Liver (tissue), 9 donors: Measurements from ENCODE around the gene SLC25A40. TPM values are rescaled to one million over a fixed set of nuclear protein-coding genes. Genes with fewer than 3 reads are reported as not detected.
A peak's percentile ranks its signal among the peaks of the same experiment; 100 is the strongest.

Experiments used
- DNase-seq: peaks from one replicate; pipeline ENCODE4 v3.0.0-alpha.2; 2017; ENCODE audit warnings: low spot score
- H3K27ac ChIP-seq, 2 donors: one replicate each; pipeline ENCODE4 v1.7.0; 2013; ENCODE audit warnings: inconsistent platforms in 2 of 2, low read length in 2 of 2, control low read depth in 1 of 2, low read depth in 1 of 2, mild to moderate bottlenecking in 1 of 2
- H3K27me3 ChIP-seq, 4 donors: one replicate each; pipeline versions ENCODE4 v1.6.1 to v1.7.0; 2013; ENCODE audit warnings: low read length in 3 of 4, inconsistent platforms in 1 of 4, mild to moderate bottlenecking in 1 of 4, moderate library complexity in 1 of 4; ENCODE audit not compliant: control insufficient read depth in 4 of 4, insufficient read depth in 4 of 4
- H3K36me3 ChIP-seq, 4 donors: one replicate each; pipeline versions ENCODE4 v1.6.1 to v1.7.0; 2013; ENCODE audit warnings: low read length in 3 of 4, mild to moderate bottlenecking in 3 of 4, low read depth in 1 of 4, moderate library complexity in 1 of 4; ENCODE audit not compliant: control insufficient read depth in 4 of 4, insufficient read depth in 3 of 4
- H3K4me1 ChIP-seq, 4 donors: one replicate each; pipeline versions ENCODE4 v1.6.1 to v1.7.0; 2013; ENCODE audit warnings: low read length in 3 of 4, mild to moderate bottlenecking in 3 of 4, moderate library complexity in 1 of 4; ENCODE audit not compliant: control insufficient read depth in 4 of 4, insufficient read depth in 4 of 4
- H3K4me3 ChIP-seq, 3 donors: one replicate each; pipeline versions ENCODE4 v1.6.1 to v1.7.0; 2013; ENCODE audit warnings: low read length in 3 of 3, control low read depth in 1 of 3, low read depth in 1 of 3, mild to moderate bottlenecking in 1 of 3
- H3K9ac ChIP-seq, 2 donors: one replicate each; pipeline ENCODE4 v1.7.0; 2013; ENCODE audit warnings: low read length in 2 of 2, mild to moderate bottlenecking in 2 of 2, moderate library complexity in 2 of 2, control low read depth in 1 of 2, low read depth in 1 of 2
- H3K9me3 ChIP-seq, 4 donors: one replicate each; pipeline versions ENCODE4 v1.6.1 to v1.7.0; 2013; ENCODE audit warnings: low read length in 3 of 4; ENCODE audit not compliant: control insufficient read depth in 4 of 4
- ATF3 ChIP-seq: IDR thresholded peaks from 2 replicates; pipeline ENCODE4 v1.6.1; 2016; ENCODE audit warnings: antibody characterized with exemption
- EGR1 ChIP-seq, 2 donors: IDR thresholded peaks; 2 replicates each; pipeline ENCODE4 v1.6.1; 2016 to 2018; ENCODE audit warnings: antibody characterized with exemption in 2 of 2, low read depth in 2 of 2
- FOXA1 ChIP-seq: IDR thresholded peaks from 2 replicates; pipeline ENCODE4 v1.6.1; 2016; ENCODE audit warnings: antibody characterized with exemption
- FOXA2 ChIP-seq: IDR thresholded peaks from 2 replicates; pipeline ENCODE4 v1.6.1; 2016; ENCODE audit warnings: antibody characterized with exemption
- GABPA ChIP-seq, 2 donors: IDR thresholded peaks in 1 of 2; conservative IDR thresholded peaks in 1 of 2; 2 replicates each; pipeline ENCODE4 v1.6.1; 2016; ENCODE audit warnings: antibody characterized with exemption in 2 of 2, mild to moderate bottlenecking in 1 of 2, moderate library complexity in 1 of 2
- HNF4A ChIP-seq, 2 donors: conservative IDR thresholded peaks; 2 replicates each; pipeline ENCODE4 v1.6.1; 2016; ENCODE audit warnings: antibody characterized with exemption in 2 of 2, mild to moderate bottlenecking in 2 of 2
- HNF4G ChIP-seq: IDR thresholded peaks from 2 replicates; pipeline ENCODE4 v1.6.1; 2016; ENCODE audit warnings: antibody characterized with exemption
- JUND ChIP-seq, 2 donors: IDR thresholded peaks; 2 replicates each; pipeline ENCODE4 v1.6.1; 2016; ENCODE audit warnings: antibody characterized with exemption in 2 of 2
- MAX ChIP-seq: IDR thresholded peaks from 2 replicates; pipeline ENCODE4 v1.6.1; 2016; ENCODE audit warnings: antibody characterized with exemption
- NR2F2 ChIP-seq: IDR thresholded peaks from 2 replicates; pipeline ENCODE4 v1.6.1; 2016; ENCODE audit warnings: antibody characterized with exemption
- RAD21 ChIP-seq, 2 donors: IDR thresholded peaks; 2 replicates each; pipeline ENCODE4 v1.6.1; 2016; ENCODE audit warnings: antibody characterized with exemption in 2 of 2, mild to moderate bottlenecking in 2 of 2
- REST ChIP-seq: IDR thresholded peaks from 2 replicates; pipeline ENCODE4 v1.6.1; 2016; ENCODE audit warnings: antibody characterized with exemption, mild to moderate bottlenecking
- RXRA ChIP-seq, 2 donors: IDR thresholded peaks; 2 replicates each; pipeline ENCODE4 v1.6.1; 2017 to 2018; ENCODE audit warnings: antibody characterized with exemption in 2 of 2, mild to moderate bottlenecking in 1 of 2
- SP1 ChIP-seq: IDR thresholded peaks from 2 replicates; pipeline ENCODE4 v1.6.1; 2018; ENCODE audit warnings: antibody characterized with exemption, mild to moderate bottlenecking
- YY1 ChIP-seq: IDR thresholded peaks from 2 replicates; pipeline ENCODE4 v1.6.1; 2016; ENCODE audit warnings: antibody characterized with exemption, mild to moderate bottlenecking
- ZBTB33 ChIP-seq: IDR thresholded peaks from 2 replicates; pipeline ENCODE4 v1.6.1; 2016; ENCODE audit warnings: antibody characterized with exemption
- WGBS: extraction: QIAGEN DNeasy Blood & Tissue Kit; methylation state at CpG from one replicate; pipeline ENCODE4 v1.1.7; 2013; 5-methylcytosine and 5-hydroxymethylcytosine counted together
- polyA plus RNA-seq, 2 donors: library from polyadenylated mRNA; stranded (reverse) in 1 of 2; unstranded in 1 of 2; fragments of 200-250 nt in 1 of 2; fragments of >200 nt in 1 of 2; fragmentation: Nextera tagmentation in 1 of 2; extraction: Ambion mirVana in 1 of 2; gene quantifications; one replicate each; pipeline versions ENCODE4 v1.2.1 to v1.2.3, GENCODE V29; 2013 to 2015
- total RNA-seq, 2 donors: library from RNA; depleted of rRNA; stranded (reverse); fragments of >200 nt; gene quantifications; one replicate each; pipeline ENCODE4 v1.2.3, GENCODE V29; 2014
- TF ChIP-seq, protein P1 (sequence below): fragments of 150-350 bp; IDR thresholded peaks from 2 replicates; pipeline ENCODE4 v1.5.1; 2017; ENCODE audit warnings: improper control_type of control experiment, low read depth, low read length; ENCODE audit not compliant: missing input control
- donor health status: healthy.
- donor health status: healthy.
- donor health status: healthy.
- donor health status: healthy.
- donor health status: healthy.

The SLC25A40 gene
- total and polyA plus RNA-seq, 4 donors: 3.5 to 14.4 (median 4.4) TPM

- Histone ChIP-seq H3K4me1 (no peaks in the 10 kb centered on the region), H3K27me3 (no peaks in the 10 kb centered on the region), H3K27ac (no peak overlapping the region), H3K9ac (no peak overlapping the region), H3K36me3 (no peaks in the 10 kb centered on the region), H3K9me3 (no peaks in the 10 kb centered on the region), H3K4me3 (no peak overlapping the region)
- 92% methylated on average over 4 of the region's 4 CpGs for WGBS
- DNase-seq: no peak
- TF ChIP-seq, protein P1, sequence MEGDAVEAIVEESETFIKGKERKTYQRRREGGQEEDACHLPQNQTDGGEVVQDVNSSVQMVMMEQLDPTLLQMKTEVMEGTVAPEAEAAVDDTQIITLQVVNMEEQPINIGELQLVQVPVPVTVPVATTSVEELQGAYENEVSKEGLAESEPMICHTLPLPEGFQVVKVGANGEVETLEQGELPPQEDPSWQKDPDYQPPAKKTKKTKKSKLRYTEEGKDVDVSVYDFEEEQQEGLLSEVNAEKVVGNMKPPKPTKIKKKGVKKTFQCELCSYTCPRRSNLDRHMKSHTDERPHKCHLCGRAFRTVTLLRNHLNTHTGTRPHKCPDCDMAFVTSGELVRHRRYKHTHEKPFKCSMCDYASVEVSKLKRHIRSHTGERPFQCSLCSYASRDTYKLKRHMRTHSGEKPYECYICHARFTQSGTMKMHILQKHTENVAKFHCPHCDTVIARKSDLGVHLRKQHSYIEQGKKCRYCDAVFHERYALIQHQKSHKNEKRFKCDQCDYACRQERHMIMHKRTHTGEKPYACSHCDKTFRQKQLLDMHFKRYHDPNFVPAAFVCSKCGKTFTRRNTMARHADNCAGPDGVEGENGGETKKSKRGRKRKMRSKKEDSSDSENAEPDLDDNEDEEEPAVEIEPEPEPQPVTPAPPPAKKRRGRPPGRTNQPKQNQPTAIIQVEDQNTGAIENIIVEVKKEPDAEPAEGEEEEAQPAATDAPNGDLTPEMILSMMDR: no peak
- TF ChIP-seq GABPA (IDR thresholded peaks at IDR 0.05 in 1 of 2, conservative IDR thresholded peaks at IDR 0.05 in 1 of 2) (no peak), RAD21 (IDR thresholded peaks at IDR 0.05) (no peak), JUND (IDR thresholded peaks at IDR 0.05) (no peak), MAX (no peak), FOXA2 (no peak), ATF3 (no peak), SP1 (no peak), RXRA (IDR thresholded peaks at IDR 0.05) (no peak), HNF4G (no peak), HNF4A (conservative IDR thresholded peaks at IDR 0.05) (no peak), ZBTB33 (no peak), REST (no peak), YY1 (no peak), FOXA1 (no peak), NR2F2 (no peak)
These were observed 90.7 kb downstream of the SLC25A40 start for GRCh38 chr7:87785368-87785995.

- no peaks in the 10 kb centered on the region for H3K36me3 ChIP-seq
- TF ChIP-seq RAD21 (IDR thresholded peaks at IDR 0.05) (peak in 1 of 2 donors; percentile 10), EGR1 (IDR thresholded peaks at IDR 0.05; ENCODE audit: low read depth in 2 of 2) (no peak)
- no peaks in the 10 kb centered on the region for H3K27me3 ChIP-seq
- no peak overlapping the region for H3K9ac ChIP-seq
- no peaks in the 10 kb centered on the region for H3K9me3 ChIP-seq
- H3K4me1 ChIP-seq: no peaks in the 10 kb centered on the region
- H3K27ac ChIP-seq: no peak overlapping the region
- DNase-seq: no peak
- H3K4me3 ChIP-seq: no peak overlapping the region
These were observed 91.7 kb downstream of the SLC25A40 start for GRCh38 chr7:87784424-87784823.

Other genes with a start within 250 kb of the SLC25A40 start
- gene RUNDC3B, start 248.0 kb downstream of the SLC25A40 start, total RNA-seq: 1 to 10 TPM in 1 of 2 donors, under 1 TPM in 1; 0.93 to 6.4 TPM
- gene RUNDC3B, start 248.0 kb downstream of the SLC25A40 start, polyA plus RNA-seq: 1 to 10 TPM; 4.9 to 6.2 TPM
- 10 to 100 TPM in 1 of 2 donors, 1 to 10 TPM in 1; 4.0 to 27.0 TPM for gene DBF4, start 133 bp upstream of the SLC25A40 start, total RNA-seq
- gene DBF4, start 133 bp upstream of the SLC25A40 start, polyA plus RNA-seq: 1 to 10 TPM; 2.3 to 3.4 TPM
- gene ADAM22, start 57.9 kb upstream of the SLC25A40 start, total RNA-seq: under 1 TPM; 0.25 to 0.61 TPM
- under 1 TPM; 0.04 to 0.05 TPM for gene ADAM22, start 57.9 kb upstream of the SLC25A40 start, polyA plus RNA-seq